Right lobe of liver (tissue), 6 donors: ENCODE data around the gene EPHA8. TPM values are rescaled to one million over a fixed set of nuclear protein-coding genes. Genes with fewer than 3 reads are reported as not detected.

Experiments
- ATAC-seq, 4 donors: fragments of 200-7000 bp; cut with Tn5 transposase; one replicate each; pipeline ENCODE4 v1.9.1; 2020; ENCODE audit warnings: mild to moderate bottlenecking in 4 of 4, moderate library complexity in 4 of 4
- DNase-seq, 3 donors: peaks; one replicate each; pipeline ENCODE4 v3.0.0-alpha.2; 2020
- H3K27ac ChIP-seq, 3 donors: fragments of 200-600 bp; one replicate each; pipeline ENCODE4 v1.8.0; 2022
- H3K27me3 ChIP-seq, 2 donors: fragments of 200-600 bp; one replicate each; pipeline ENCODE4 v1.8.0; 2022
- H3K36me3 ChIP-seq, 4 donors: fragments of 200-600 bp; sonication (generic) in 1 of 4; one replicate each; pipeline versions ENCODE4 v1.5.1 to v1.8.0; 2017 to 2022; ENCODE audit warnings: control low read depth in 1 of 4
- H3K4me1 ChIP-seq, 4 donors: fragments of 200-600 bp; sonication (generic) in 1 of 4; one replicate each; pipeline versions ENCODE4 v1.5.1 to v1.8.0; 2017 to 2022; ENCODE audit warnings: control low read depth in 1 of 4
- H3K4me3 ChIP-seq, 3 donors: fragments of 200-600 bp; one replicate each; pipeline ENCODE4 v1.8.0; 2022
- H3K9me3 ChIP-seq, 4 donors: fragments of 200-600 bp; sonication (generic) in 1 of 4; one replicate each; pipeline versions ENCODE4 v1.5.1 to v1.8.0; 2017 to 2022; ENCODE audit warnings: control low read depth in 1 of 4
- CTCF ChIP-seq, 4 donors: fragments of 200-600 bp in 3 of 4; fragments of 450-650 bp in 1 of 4; IDR thresholded peaks; one replicate each; pipeline versions ENCODE4 v1.5.1 to v1.8.0; 2016 to 2022; ENCODE audit warnings: antibody characterized with exemption in 4 of 4, mild to moderate bottlenecking in 2 of 4
- POLR2A ChIP-seq: fragments of 450-650 bp; IDR thresholded peaks from one replicate; pipeline ENCODE4 v1.6.1; 2017; ENCODE audit warnings: antibody characterized with exemption, mild to moderate bottlenecking
- WGBS: methylation state at CpG from one replicate; pipeline ENCODE4 v1.1.6; 2018; ENCODE audit warnings: low coverage, low lambda C conversion rate; ENCODE audit not compliant: insufficient coverage; ENCODE audit errors: missing lambda C conversion rate; 5-methylcytosine and 5-hydroxymethylcytosine counted together
- intact Hi-C, 2 donors: fragments of 100-400 bp; cut with DNase I; formaldehyde crosslinking; loops; one replicate each; pipeline versions ENCODE4 v1.11.2 to v1.14.1; 2022
- total RNA-seq, 6 experiments: library from RNA; depleted of rRNA in 2 of 6; stranded (reverse); fragments of >200 nt in 2 of 6; fragmentation: NEBNext Ultra II Directional in 3 of 6; extraction: Animal tissue kit (Norgen Biotek cat#: 25700) in 3 of 6; gene quantifications; one replicate each; pipeline versions ENCODE4 v1.1.0 to v1.2.4, GENCODE V29; 2016 to 2023
- donor health status: DM: no; HTN: yes; CAD: no.
- donor health status: DM: no; HTN: no; CAD: no.
- donor health status: DM: no; HTN: no; CAD: no.
- donor health status: DM: no; HTN: yes; CAD: no.
- donor health status: DM: no; HTN: yes; CAD: no.

Gene EPHA8
- total RNA-seq, 6 experiments from 2014 or later, result not detected

DNA sequence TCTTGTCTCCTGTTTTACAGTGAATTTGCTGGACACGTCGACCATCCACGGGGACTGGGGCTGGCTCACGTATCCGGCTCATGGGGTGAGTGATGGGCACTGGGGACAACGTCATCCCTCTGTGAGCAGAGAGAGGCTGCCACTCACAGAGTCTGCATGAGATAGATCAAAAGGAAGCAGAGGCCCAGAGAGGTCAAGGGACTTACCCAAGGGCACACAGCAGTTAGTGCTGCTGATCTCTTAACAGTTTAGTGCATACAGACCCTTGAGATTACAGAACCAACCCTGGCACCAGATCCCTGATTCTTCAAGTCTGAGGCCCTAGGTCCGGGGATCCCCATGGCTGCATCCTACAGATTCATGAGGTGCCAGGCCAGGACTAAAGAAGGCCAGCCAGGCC, 6.0 kb downstream of the EPHA8 start:
- Histone ChIP-seq H3K4me3 (no peak overlapping the region), H3K27ac (no peak overlapping the region), H3K4me1 (no peaks in the 10 kb centered on the region), H3K9me3 (no peaks in the 10 kb centered on the region), H3K36me3 (no peaks in the 10 kb centered on the region), H3K27me3 (no peaks in the 10 kb centered on the region)
- DNase-seq (no peak), ATAC-seq (no peak)
- intact Hi-C loops, result no loop called here
- no peak for TF ChIP-seq CTCF (IDR thresholded peaks at IDR 0.05)
- TF ChIP-seq POLR2A, result no peak
- WGBS, result no CpG with 5 or more reads among the region's 7 CpGs

GRCh38 chr1:22570140-22570909, 7.0 kb downstream of the EPHA8 start:
- H3K9me3 ChIP-seq, result no peaks in the 10 kb centered on the region
- ATAC-seq (no peak), DNase-seq (no peak)
- no peaks in the 10 kb centered on the region for H3K36me3 ChIP-seq
- intact Hi-C loops, result no loop called here
- H3K27me3 ChIP-seq, result no peaks in the 10 kb centered on the region
- no peak overlapping the region for H3K27ac ChIP-seq
- no peaks in the 10 kb centered on the region for H3K4me1 ChIP-seq
- no peak overlapping the region for H3K4me3 ChIP-seq
- WGBS, result 87% methylated on average over 25 of the region's 34 CpGs
- TF ChIP-seq CTCF (IDR thresholded peaks at IDR 0.05) (no peak), POLR2A (no peak)

- H3K27ac ChIP-seq, result no peak overlapping the region
- no peaks in the 10 kb centered on the region for H3K9me3 ChIP-seq
- no peaks in the 10 kb centered on the region for H3K27me3 ChIP-seq
- DNase-seq (no peak), ATAC-seq (no peak)
- WGBS, result 46% methylated on average over 4 of the region's 9 CpGs
- intact Hi-C loops, result no loop called here
- no peaks in the 10 kb centered on the region for H3K4me1 ChIP-seq
- no peak for TF ChIP-seq CTCF (IDR thresholded peaks at IDR 0.05)
- no peak overlapping the region for H3K4me3 ChIP-seq
- H3K36me3 ChIP-seq, result no peaks in the 10 kb centered on the region
Observed at GRCh38 chr1:22572818-22573217, 9.5 kb downstream of the EPHA8 start.

DNA sequence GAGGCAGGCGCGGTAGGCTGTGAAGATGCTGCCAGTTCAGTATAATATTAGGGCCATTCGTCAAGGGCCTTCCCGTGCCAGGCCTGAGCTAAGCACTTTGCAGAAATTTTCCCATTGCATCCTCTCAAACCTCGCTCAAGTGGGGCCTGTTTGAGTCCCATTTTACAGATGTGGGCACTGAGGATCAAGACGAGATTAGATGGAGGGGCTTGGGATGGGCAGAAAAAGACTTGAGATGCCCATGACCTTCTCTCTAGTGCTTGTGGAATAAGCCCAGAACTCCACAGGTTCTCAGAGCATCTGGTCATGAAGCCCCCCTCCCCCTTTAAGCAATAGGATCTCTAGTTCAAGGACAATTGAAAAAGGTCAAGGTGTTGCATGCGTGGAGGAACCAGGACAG, 9.9 kb downstream of the EPHA8 start:
- no CpG with 5 or more reads among the region's 7 CpGs for WGBS
- intact Hi-C loops, result no loop called here
- Histone ChIP-seq H3K36me3 (no peaks in the 10 kb centered on the region), H3K4me1 (no peaks in the 10 kb centered on the region), H3K4me3 (no peak overlapping the region), H3K9me3 (no peaks in the 10 kb centered on the region), H3K27ac (no peak overlapping the region), H3K27me3 (no peaks in the 10 kb centered on the region)
- TF ChIP-seq CTCF (IDR thresholded peaks at IDR 0.05) (no peak), POLR2A (no peak)
- no peak for ATAC-seq
- no peak for DNase-seq
